Nucleus accumbens (tissue), 56 donors: ENCODE measurements around the gene LHX5.
"Not testable (repeated sequence)": the region's sequence is repeated elsewhere in the genome, so short reads cannot be mapped to it uniquely, and the experiment has no call there.

ENCODE experiments used
- DNase-seq, 56 donors: peaks; one replicate each; lab custom pipeline; 2025; lab: John Stamatoyannopoulos, UW

LHX5 gene

GRCh38 chr12:113471619-113472171 is at the start of gene LHX5:
Gene LHX5, minus strand, starts transcription at chr12:113471871. Its CDS starts 373 bp downstream, at chr12:113471498.
- DNase-seq = peak in 2 of 56 donors; percentile 1 to 7

GRCh38 chr12:113519464-113520307 is 48.0 kb upstream of the LHX5 start:
- DNase-seq = no peak

DNA sequence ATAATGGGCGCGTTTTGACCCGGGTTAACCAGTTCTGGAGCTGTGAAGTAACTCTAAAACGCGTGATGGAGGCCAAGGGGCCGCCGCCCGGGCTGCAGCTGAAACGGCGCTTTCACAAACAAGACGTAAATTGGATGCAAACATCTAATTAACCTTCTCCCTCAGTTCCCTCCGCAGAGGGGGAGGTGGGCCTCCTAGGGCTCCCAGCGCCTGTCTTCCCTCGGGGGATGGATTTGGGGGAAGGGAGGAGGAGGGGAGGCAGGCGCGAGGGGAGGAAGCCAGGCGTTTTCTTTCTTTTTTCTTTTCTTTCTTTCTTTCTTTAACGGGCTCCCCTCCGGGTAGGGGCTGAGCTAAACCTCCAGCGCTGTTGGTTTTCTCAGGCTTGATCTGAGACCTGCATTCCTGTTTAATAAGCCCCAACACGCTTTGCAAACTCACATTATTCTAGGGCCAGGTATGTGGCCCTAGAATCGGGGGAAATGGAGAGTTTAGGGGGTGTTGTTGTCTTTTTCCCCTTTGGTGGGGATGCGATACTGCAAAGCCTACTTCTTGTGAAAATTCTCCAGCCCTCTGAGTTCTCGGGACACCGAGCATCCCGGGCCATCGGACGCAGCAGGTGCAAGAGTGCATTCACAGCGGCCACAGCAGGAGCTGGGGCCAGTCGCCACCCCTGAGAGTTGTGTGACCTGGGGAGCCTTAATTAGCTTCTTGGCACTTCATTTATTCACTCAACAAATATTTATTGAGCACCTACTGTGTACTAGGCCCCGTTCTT is 43.6 kb upstream of the LHX5 start:
- DNase-seq = no peak

DNA sequence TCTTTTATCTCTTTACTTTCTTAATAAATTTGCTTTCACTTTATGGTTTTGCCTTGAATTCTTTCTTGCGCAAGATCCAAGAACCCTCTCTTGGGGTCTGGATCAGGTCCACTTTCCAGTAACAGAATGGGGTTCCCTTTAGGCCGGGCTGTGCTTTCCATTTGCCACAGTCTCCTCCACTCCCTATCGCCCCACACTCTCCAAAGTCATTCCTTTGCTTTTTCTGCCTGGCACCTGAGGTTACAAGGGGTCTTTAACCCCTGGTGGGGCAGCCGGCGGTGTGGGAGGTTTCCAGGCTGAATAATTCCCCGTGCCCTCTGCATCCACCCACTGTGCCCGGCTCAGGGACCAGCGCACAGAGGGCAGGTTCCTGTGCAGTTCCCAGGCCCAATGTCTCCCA is 42.9 kb upstream of the LHX5 start:
- no peak for DNase-seq

GRCh38 chr12:113512568-113512967 is 40.9 kb upstream of the LHX5 start:
- DNase-seq = no peak

DNA sequence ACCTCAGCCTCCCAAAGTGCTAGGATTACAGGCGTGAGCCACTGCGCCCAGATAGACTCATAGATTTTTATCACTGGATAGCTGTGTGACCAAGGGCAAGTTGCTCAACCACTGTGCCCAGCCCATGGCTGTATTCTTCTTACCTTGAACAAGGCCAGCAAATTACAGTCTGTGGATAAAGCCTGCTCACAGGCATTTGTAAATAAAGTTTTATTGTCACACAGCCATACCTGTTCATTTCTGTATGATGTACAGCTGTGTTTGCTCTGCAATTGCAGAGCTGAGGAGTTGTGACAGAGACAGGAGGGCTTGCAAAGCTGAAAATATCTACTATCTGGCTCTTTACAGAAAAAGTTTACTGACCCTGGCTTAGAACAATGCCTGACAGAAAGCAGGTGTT is 35.2 kb upstream of the LHX5 start:
- no peak for DNase-seq

GRCh38 chr12:113505941-113506340 is 34.3 kb upstream of the LHX5 start:
- DNase-seq = no peak

DNA sequence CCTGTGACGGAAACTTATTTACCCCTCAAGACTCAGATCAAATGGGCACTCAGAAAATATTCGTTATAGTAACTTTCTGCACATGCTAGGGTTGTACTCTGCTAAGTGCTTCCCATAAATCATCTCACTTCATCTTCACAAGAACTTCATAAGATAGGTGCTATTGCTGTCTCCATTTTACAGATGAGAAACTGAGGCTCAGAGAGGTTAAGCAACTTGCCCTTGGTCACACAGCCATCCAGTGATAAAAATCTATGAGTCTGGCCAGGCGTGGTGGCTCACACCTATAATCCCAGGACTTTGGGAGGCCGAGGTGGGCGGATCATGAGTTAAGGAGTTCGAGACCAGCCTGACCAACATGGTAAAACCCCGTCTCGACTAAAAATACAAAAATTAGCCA is 33.2 kb upstream of the LHX5 start:
- no peak for DNase-seq

DNA sequence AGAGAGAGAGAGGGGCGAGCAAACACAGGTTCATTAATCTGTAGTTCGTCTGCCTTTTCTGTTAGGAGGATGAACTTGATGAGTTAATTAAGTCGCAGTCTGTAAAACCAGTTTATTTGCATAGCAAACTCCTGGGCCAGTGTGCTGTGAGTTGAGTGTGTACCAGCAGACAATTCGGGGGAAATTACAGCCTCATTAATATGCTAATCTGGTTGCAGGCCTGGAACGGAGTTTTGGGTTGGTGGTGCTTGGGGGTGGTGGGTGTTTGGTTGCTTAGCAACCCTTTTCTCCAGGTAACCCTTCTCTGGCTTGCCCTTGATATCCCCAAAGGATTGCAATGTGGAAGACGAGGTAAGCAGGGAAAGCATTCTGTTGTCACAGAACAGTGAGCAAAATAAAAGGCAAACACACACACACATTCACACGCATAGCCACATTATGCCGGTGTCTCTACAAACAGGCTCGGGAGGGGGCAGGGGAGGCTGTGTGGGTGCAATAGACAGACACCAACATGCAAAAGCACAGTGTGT is 29.2 kb upstream of the LHX5 start:
- DNase-seq = peak in 30 of 56 donors; percentile 1 to 73 (median 35)

- no peak for DNase-seq
Measured at GRCh38 chr12:113500306-113500675, 28.6 kb upstream of the LHX5 start.

DNA sequence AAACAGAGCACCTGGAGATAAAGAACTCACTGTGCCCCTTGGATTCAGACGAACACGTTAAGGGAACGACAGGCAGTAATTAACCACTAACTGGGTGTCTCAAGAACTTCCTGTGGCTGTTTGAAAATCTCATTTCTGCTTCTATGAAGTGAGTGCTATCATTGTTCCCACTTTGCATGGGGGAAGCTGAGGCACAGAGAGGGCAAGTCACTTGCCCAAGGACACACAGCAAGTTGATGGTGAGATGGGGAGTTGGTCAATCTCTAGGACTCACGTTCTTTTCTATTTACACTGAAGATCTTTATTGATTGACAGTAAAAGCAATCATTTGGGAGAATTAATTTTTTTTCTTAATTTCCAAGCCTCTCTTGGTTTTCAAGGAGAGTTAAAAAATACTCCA is 26.8 kb upstream of the LHX5 start:
- no peak for DNase-seq

DNA sequence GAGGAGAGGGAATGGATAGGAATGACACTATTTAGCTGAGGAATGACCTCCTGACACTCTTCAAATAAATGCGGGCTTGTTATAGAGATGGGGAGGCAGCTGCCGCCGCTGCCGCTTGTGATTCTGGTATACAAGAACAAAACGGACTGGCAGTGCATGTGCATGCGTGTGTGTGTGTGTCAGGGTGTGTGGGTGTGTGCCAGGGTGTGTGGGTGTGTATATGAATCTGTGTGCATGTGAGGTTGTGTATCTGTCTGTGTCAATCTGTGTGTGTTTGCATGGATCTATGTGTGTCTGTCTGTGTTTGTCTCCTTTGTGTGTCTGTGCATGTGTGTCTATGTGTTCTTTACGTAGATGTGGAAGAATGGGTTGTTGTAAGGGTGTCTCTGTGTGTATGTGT is 26.0 kb upstream of the LHX5 start:
- no peak for DNase-seq

- DNase-seq = not testable (repeated sequence)
Measured at GRCh38 chr12:113495941-113496340, 24.3 kb upstream of the LHX5 start.

DNA sequence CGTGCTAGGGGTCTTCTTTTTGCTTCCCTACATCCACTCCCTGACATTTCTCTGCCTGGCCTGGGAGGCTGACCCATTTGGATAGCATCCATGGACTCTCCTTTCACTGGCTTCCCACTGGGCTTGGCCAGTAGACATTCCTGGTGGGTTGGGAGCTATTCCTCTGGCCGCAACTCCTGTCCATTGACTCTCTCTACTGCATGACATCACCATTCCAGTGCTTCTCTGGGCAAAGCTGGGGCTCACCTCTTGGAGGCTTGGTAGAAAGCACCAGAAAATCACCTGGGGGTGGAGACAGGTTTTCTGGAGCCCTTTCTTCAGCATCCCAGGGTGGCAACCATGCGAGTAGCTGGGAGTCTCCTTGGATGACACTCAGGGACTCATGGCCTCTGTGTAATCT is 16.7 kb upstream of the LHX5 start:
- no peak for DNase-seq

DNA sequence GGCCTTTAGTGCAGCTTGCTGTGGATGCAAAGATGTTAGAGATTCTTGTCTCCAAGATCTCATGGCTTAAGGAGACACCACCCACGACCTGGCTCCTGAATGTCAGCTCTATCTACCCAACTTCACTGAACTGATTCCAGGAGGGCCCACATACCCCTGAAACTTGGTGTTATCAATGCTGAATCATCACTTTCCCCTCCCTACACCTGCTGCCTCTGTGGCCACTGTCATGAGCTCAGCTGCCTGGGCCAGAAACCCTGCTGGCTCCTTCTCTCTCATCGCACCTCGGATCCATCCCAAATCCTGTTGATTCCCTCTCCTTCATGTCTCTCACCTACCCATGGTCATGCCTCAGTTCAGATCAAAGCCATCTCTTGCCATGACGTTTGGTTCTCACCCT is 15.1 kb upstream of the LHX5 start:
- no peak for DNase-seq

DNA sequence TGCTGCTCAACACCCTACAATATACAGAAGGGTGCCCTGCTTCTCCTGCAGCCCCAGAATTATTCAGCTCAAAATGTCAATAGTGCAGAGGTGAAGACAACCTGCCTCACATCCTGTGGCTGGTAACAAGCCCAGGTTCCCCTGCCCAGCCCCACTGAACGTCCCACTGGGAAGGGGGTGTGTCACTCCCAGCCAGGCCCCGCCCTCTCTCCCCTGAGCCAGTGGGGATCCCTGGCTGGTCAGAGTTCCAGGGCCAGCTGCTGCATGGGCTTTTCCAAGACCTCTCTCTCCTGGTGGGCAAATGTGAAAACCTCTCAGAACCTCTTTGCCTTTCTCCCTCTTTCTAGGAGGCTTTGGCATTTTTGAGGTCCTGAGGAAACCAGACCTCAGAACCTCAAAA is 13.7 kb upstream of the LHX5 start:
- no peak for DNase-seq

DNA sequence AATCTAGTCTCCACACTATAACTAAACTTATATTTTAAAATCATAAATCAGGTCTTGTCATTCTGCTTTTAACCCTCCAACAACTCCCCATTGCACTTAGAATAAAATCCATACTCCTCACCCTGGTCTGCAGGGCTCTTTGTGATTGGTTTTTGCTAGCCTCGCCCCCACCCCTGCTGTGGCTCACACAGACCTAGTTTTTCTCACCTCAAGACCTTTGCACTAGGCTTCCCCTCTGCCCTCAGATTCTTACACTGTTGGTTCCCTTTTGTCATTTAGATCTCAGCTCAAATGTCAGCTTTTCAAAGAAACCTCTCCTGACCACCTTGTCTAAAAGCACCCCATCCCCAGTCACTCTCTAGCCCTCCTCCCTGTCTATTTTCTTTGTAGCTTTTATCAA is 10.7 kb upstream of the LHX5 start:
- DNase-seq = no peak

GRCh38 chr12:113480336-113480971 is 8.8 kb upstream of the LHX5 start:
- DNase-seq = no peak

- DNase-seq = peak in 8 of 56 donors; percentile 1 to 37 (median 6)
Measured at GRCh38 chr12:113479590-113480335, 8.1 kb upstream of the LHX5 start.

- no peak for DNase-seq
Measured at GRCh38 chr12:113479216-113479589, 7.5 kb upstream of the LHX5 start.
